ENCODE measurements around the gene NPTN.
"Not testable (repeated sequence)": the region's sequence is repeated elsewhere in the genome, so short reads cannot be mapped to it uniquely, and the experiment has no call there.

NPTN gene

DNA sequence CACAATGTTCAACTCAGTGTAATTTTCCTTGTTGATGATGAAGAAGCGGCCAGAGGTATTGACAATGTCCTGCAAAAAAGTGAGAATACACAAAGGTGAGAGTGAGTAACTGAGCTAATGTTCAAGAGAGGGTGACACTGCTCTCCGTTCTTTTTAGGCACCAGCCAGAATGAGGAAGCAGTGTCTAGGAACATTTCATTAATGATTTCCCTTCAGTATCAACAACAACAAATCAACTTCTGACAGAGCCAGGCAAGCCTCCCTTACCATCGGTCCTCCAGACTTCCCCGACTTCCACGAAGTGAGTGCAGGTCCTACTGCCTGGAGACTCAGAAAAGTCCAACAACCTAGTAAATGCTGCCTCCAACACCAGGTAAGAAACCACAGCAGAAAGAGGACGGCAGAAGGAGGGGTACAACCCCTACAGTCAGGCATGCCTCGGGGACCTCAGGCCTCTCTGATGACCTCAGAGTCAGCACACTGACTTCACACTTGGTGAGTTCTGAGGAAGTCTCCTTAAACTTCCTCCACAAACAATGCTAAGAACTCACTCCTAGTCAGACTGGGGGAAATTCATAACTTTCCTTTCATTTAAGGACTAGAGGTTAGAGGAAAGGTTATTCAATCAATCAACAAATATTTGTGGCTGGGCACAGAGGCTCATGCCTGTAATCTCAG, 62.7 kb downstream of the NPTN start:
- DNase-seq (ENCODE audit: low spot score) = no peak

GRCh38 chr15:73569361-73569760, 63.8 kb downstream of the NPTN start:
- DNase-seq (ENCODE audit: low spot score) = no peak

- no peak for DNase-seq (ENCODE audit: low spot score)
Observed at GRCh38 chr15:73568564-73569280, 64.5 kb downstream of the NPTN start.

DNA sequence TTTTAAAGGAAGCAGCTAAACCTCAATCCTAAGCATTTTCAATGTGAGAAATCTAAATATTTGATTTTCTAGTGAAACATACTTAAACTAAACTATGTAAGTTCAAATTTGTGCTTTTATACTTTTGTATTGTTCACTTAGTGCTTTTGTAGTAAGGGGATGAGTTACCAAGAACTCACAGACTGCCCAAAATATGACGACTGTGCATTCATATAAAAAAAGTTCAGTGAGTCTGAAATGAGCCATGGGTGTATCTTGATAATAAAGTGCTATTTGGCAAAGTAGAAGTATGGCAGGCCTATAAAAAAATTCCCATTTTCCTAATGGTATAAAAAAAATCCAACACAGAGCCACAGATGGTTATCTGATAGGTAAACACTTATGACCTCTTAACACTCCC, 66.2 kb downstream of the NPTN start:
- no peak for DNase-seq (ENCODE audit: low spot score)

- DNase-seq (ENCODE audit: low spot score) = no peak
Observed at GRCh38 chr15:73564255-73564654, 68.9 kb downstream of the NPTN start.

- DNase-seq (ENCODE audit: low spot score) = peak; percentile 44
Observed at GRCh38 chr15:73560501-73561117, 72.6 kb downstream of the NPTN start.

DNA sequence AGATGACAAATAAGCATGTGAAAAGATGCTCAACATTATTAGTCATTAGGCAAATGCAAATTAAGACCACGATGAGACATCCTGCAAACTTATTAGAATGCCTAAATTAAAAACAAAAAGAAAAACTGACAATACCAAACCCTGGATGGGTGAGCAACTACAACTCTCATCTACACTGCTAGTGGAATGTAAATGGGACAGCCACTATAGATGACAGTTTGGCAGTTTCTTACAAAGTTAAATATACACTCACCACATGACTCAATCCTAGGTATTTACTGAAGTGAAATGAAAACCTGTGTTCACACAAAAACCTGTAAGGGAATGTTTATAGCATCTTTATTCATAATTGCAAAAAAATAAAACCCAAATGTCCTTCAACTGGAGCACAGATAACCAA, 74.7 kb downstream of the NPTN start:
- no peak for DNase-seq (ENCODE audit: low spot score)

DNA sequence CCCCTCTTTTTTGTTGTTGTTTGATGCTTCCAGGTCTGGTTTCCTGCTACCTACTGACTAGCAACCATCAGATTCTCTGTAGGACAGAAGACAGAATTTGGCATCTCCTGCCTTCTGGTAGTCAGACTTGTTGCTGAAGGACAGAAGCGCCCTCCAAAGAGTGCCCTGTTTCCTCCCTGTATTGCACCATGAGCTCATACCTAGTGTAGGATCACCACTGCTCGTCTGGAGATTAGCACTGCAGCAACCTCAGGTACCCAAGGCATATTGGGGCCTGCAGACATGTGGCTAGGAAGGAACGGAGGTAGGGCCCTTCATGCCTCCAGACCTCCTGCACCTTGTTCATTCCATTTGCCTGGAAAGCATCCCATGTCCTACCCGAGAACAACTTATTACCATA, 78.1 kb downstream of the NPTN start:
- DNase-seq (ENCODE audit: low spot score) = no peak

DNA sequence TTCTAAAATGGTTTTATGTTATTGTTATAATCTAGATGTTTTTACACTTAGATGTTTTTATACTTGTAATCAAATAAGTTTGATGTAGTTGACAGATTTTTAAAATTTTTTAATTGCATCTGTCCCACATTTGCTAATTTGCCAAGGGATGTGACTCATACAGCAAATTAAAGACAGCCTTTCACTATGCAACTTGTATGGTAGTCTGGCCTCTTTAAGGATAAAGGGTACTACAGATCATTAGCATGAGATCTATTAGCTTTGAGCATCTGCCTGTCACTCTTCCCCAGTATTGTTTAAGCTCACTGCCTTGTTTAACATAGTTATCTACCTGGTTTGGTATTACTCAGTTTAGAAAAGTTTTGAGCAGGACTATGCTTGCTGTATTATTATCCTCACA, 83.0 kb downstream of the NPTN start:
- DNase-seq (ENCODE audit: low spot score) = no peak

- not testable (repeated sequence) for DNase-seq (ENCODE audit: low spot score)
Observed at GRCh38 chr15:73548925-73549324, 84.3 kb downstream of the NPTN start.

DNA sequence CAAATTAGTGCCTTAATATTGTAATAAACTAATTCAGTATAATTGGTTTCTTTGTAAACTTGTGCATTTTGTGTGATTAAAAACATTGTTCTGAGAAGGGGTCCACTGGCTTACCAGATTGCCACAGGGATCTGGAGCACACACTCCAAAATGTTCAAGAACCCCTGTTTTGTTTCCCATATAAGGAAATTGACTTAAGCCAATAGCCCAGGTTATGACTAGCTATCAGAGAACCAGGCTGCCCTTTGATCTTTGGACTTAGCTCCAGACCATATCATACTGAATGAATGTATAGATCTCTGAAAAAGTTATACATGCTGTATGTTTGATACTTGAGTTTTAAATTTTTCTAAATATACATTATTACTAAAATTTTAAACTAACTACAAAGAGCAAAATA, 91.7 kb downstream of the NPTN start:
- no peak for DNase-seq (ENCODE audit: low spot score)

DNA sequence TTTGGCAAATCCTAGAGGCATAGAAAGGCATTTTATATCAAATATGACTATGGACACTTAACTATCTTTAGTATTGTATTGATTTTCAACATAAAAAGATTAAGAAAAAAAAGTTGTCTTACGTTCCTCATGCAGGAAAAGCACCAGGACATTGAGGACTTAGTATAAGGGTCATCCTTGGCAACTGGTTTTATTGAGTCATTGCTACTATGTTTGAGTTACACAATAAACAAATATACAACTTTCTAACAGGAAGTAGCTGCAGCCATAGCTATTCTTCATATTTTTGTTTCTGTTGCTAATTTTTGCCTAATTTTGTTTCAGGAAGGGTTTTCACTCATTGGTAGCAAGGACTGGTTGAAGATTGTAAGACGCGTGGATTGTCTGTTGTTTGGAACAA, 93.0 kb downstream of the NPTN start:
- no peak for DNase-seq (ENCODE audit: low spot score)

DNA sequence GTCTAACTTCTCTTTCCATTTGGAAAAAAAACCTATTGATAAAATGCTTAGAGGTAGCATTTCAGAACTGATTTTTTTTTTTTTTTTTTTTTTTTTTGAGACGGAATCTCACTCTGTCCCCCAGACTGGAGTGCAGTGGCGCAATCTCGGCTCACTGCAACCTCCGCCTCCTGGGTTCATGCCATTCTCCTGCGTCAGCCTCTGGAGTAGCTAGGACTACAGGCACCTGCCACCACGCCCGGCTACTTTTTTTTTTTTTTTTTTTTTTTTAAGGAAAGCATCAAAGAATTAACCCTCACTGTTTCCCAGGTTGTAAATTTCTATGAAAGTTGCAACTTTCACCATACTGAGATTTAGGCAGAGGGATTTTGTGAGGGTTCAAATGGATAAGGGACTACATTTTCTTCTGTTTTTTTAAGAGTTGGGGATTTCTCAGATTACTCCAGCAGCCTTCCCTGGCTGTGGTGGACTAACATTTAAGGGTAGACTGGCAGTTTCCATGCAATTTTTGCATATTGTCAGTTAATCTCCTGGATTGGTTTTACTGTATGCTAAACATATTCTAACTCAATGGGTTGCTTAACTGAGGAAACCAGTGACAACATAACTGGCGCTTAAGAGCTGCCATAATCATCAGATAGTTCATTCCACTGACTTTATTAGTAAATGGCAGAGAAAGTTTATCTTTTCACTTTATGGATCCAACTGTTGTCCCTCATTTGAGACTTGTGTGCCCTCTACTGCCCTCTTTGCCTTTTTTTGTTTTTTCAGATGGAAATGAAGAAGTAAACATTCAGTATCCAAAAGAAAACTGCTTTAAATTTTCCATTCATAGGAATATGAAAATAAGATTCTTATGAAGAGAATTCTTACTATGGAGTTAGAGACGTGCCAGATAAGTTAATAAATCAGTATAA, 93.7 kb downstream of the NPTN start:
- no peak for DNase-seq (ENCODE audit: low spot score)

DNA sequence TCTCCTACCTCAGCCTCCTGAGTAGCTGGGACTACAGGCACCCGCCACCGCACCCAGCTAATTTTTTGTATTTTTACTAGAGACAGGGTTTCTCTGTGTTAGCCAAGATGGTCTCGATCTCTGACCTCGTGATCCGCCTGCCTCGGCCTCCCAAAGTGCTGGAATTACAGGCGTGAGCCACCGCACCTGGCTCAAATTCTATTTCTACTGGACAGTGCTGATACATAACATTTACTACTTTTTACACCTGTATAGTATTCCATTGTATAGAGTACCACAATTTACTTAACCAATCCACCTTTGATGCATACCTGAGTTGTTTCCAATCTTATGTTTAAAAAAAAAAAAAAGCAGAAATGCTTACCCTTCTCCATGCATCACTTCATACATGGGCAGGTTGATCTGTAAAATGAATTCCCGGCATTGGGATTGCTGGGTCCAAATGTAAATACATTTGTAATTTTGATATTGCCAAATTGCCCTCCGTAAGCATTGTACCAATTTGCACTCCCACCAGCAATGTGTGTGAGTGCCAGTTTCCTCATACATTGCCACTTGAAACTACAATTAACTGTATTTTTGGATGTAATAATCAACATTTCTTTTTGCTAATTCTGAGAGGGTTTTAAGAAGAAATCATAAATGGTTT, 94.5 kb downstream of the NPTN start:
- DNase-seq (ENCODE audit: low spot score) = no peak

GRCh38 chr15:73538123-73538522, 95.1 kb downstream of the NPTN start:
- no peak for DNase-seq (ENCODE audit: low spot score)

GRCh38 chr15:73530649-73531048, 102.5 kb downstream of the NPTN start:
- no peak for DNase-seq (ENCODE audit: low spot score)

DNA sequence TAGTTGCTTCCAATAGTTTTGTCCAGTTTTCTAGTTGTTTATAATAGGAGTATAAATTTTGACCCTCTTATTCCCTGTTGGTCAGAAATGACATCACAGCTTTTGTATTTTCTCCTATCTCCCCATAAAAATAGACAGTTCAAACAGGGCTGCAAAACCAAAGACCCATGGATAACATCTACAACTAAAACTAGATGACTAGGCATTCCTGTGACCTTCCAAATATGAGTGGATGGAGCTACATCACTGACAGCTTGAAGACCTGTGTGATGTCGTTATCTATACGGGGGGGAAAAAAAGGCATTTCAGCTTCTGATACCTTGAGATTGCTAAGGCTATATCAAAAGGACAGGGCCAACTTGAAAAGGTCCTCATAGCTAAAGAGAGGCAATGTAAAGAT, 105.6 kb downstream of the NPTN start:
- DNase-seq (ENCODE audit: low spot score) = no peak

DNA sequence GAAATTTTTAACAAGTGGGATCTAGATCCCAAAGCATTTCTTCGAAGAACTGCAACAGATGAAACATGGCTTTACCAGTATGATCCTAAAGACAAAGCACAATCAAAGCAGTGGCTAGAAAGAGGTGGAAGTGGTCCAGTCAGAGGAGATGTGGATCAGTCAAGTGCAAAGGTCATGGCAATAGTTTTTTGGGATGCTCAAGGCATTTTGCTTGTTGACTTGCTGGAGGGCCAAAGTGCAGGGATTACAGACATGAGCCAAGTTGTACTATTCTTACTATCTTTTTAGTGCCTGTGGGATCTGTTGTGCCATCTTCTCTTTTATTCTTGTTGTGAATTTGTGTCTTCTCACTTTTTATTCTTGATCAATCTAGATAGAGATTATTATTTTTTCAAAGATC, 108.3 kb downstream of the NPTN start:
- DNase-seq (ENCODE audit: low spot score) = no peak

DNA sequence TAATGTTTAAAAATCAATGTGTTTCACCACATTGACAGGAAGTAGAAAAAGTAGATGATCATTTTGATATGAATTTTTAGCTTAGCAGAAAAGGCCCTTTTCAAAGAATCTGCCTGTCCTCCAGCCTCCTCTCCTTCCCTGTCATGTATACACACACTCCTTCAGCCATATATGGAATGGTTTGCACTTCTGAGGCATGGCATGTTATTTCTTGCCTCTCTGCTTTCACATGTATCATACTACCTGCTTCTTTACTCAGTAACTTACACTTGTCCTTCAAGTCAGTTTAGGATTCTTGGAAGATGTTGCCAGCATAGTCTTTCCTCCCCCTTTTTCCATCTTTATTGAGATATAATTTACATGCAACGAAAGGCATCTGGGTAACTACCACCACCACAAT, 111.2 kb downstream of the NPTN start:
- DNase-seq (ENCODE audit: low spot score) = no peak

DNA sequence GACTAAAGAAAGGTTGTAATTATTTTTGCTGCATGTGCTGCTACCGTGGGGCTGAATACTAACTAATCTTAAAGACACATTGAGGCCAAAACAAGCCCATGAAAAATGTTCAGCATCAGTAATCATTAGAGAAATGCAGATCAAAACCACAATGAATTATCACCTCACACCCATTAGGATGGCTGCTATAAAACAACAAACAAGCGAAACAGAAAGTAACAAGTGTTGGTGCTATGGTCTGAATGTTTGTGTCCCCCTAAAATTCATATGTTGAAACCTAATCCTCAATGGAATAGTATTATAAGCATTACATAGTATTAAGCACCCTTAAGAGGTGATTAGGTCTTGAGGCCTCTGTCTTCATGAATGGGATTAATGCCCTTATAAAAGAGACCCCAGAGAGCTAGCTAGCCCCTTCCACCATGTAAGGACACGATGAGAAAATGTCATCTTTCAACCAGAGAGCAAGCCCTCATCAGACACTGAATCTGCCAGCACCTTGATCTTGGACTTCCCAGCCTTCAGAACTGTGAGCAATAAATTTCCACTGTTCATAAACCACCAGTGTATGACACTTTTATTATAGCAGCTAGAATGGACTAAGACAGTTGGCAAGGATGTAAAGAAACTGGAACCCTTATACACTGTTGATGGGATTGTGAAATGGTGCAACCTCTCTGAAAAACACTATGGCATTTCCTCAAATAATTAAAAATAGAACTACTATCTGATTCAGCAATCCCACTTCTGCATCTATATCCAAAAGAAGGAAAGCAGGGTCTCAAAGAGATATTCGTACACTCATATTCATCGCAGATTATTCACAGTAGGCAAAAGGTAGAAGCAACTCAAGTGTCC, 114.1 kb downstream of the NPTN start:
- DNase-seq (ENCODE audit: low spot score) = no peak
